HepG2 (cell line): Measurements from ENCODE around the gene RNH1. TPM values are rescaled to one million over a fixed set of nuclear protein-coding genes. Genes with fewer than 3 reads are reported as not detected.

ENCODE experiments used
- AKAP8 ChIP-seq: sonication (generic); formaldehyde crosslinking; IDR thresholded peaks from 2 replicates; pipeline ENCODE4 v1.5.1; 2020; ENCODE audit warnings: mild to moderate bottlenecking, missing genetic modification reagents
- ARID2 ChIP-seq: sonication (generic); formaldehyde crosslinking; IDR thresholded peaks from 2 replicates; pipeline ENCODE4 v1.8.1; 2022; ENCODE audit warnings: mild to moderate bottlenecking, missing genetic modification reagents, borderline replicate concordance
- CBX5 ChIP-seq: sonication (generic); formaldehyde crosslinking; IDR thresholded peaks from 2 replicates; pipeline ENCODE4 v1.4.0; 2020; ENCODE audit warnings: missing genetic modification reagents, borderline replicate concordance
- CHD2 ChIP-seq: IDR thresholded peaks from 2 replicates; pipeline ENCODE4 v1.6.1; 2011; ENCODE audit warnings: low read depth, low read length, improper control_type of control experiment
- ELF4 ChIP-seq: sonication (generic); formaldehyde crosslinking; IDR thresholded peaks from 2 replicates; pipeline ENCODE4 v1.5.0; 2020; ENCODE audit warnings: missing genetic modification reagents, mild to moderate bottlenecking, moderate library complexity, borderline replicate concordance
- HOXA7 ChIP-seq: sonication (generic); formaldehyde crosslinking; IDR thresholded peaks from 2 replicates; pipeline ENCODE4 v1.8.1; 2022; ENCODE audit warnings: mild to moderate bottlenecking, missing genetic modification reagents, moderate library complexity
- IRX3 ChIP-seq: sonication (generic); formaldehyde crosslinking; IDR thresholded peaks from 2 replicates; pipeline ENCODE4 v1.8.1; 2023; ENCODE audit warnings: mild to moderate bottlenecking, low read depth, missing genetic modification reagents, borderline replicate concordance
- JUND ChIP-seq: sonication (generic); formaldehyde crosslinking; IDR thresholded peaks from 2 replicates; pipeline ENCODE4 v1.8.0; 2022; ENCODE audit warnings: mild to moderate bottlenecking, missing genetic modification reagents
- MTF2 ChIP-seq: sonication (generic); formaldehyde crosslinking; IDR thresholded peaks from 2 replicates; pipeline ENCODE4 v1.5.0; 2020; ENCODE audit warnings: missing genetic modification reagents, borderline replicate concordance
- NCOA5 ChIP-seq: sonication (generic); formaldehyde crosslinking; IDR thresholded peaks from 2 replicates; pipeline ENCODE4 v1.4.0; 2020; ENCODE audit warnings: missing genetic modification reagents
- NR2C2 ChIP-seq: sonication (generic); formaldehyde crosslinking; IDR thresholded peaks from 2 replicates; pipeline ENCODE4 v1.4.0; 2020; ENCODE audit warnings: missing genetic modification reagents, mild to moderate bottlenecking, moderate library complexity, borderline replicate concordance
- PITX1 ChIP-seq: sonication (generic); formaldehyde crosslinking; IDR thresholded peaks from 2 replicates; pipeline ENCODE4 v1.5.1; 2020; ENCODE audit warnings: mild to moderate bottlenecking, missing genetic modification reagents
- POLR2AphosphoS5 ChIP-seq: IDR thresholded peaks from 2 replicates; pipeline ENCODE4 v1.6.1; 2012; ENCODE audit warnings: low read depth, low read length
- RARA ChIP-seq: IDR thresholded peaks from 2 replicates; pipeline ENCODE4 v1.6.1; 2016; ENCODE audit warnings: missing genetic modification reagents, missing compliant biosample characterization
- RFXAP ChIP-seq: sonication (generic); formaldehyde crosslinking; IDR thresholded peaks from 2 replicates; pipeline ENCODE4 v1.4.0; 2020; ENCODE audit warnings: missing genetic modification reagents, borderline replicate concordance
- SIN3A ChIP-seq: IDR thresholded peaks from 2 replicates; pipeline ENCODE4 v1.6.1; 2011; ENCODE audit warnings: low read depth, mild to moderate bottlenecking, control low read depth, low read length, borderline replicate concordance
- YEATS4 ChIP-seq: sonication (generic); formaldehyde crosslinking; IDR thresholded peaks from 2 replicates; pipeline ENCODE4 v1.4.0; 2020; ENCODE audit warnings: missing genetic modification reagents, borderline replicate concordance
- ZNF143 ChIP-seq: sonication (generic); formaldehyde crosslinking; IDR thresholded peaks from 2 replicates; pipeline ENCODE4 v1.4.0; 2020; ENCODE audit warnings: missing genetic modification reagents
- ZNF225 ChIP-seq: sonication (generic); formaldehyde crosslinking; IDR thresholded peaks from 2 replicates; pipeline ENCODE4 v1.4.0; 2020; ENCODE audit warnings: mild to moderate bottlenecking, missing genetic modification reagents
- ZNF3 ChIP-seq: IDR thresholded peaks from 2 replicates; pipeline ENCODE4 v1.7.0; 2017; ENCODE audit warnings: inconsistent platforms
- ZNF431 ChIP-seq: sonication (generic); formaldehyde crosslinking; IDR thresholded peaks from 2 replicates; pipeline ENCODE4 v1.9.0; 2022; ENCODE audit warnings: missing genetic modification reagents, low read depth, mild to moderate bottlenecking, borderline replicate concordance
- ZNF547 ChIP-seq: sonication (generic); formaldehyde crosslinking; IDR thresholded peaks from 2 replicates; pipeline ENCODE4 v1.5.1; 2020; ENCODE audit warnings: mild to moderate bottlenecking, missing genetic modification reagents
- ZNF652 ChIP-seq: IDR thresholded peaks from 2 replicates; pipeline ENCODE4 v1.6.1; 2016; ENCODE audit warnings: low read depth, borderline replicate concordance
- ZNF761 ChIP-seq: sonication (generic); formaldehyde crosslinking; conservative IDR thresholded peaks from 2 replicates; pipeline ENCODE4 v1.4.0; 2020; ENCODE audit warnings: mild to moderate bottlenecking, missing genetic modification reagents
- polyA plus RNA-seq, 8 experiments: library from polyadenylated mRNA; depleted of rRNA in 3 of 8; stranded (reverse) in 7 of 8; unstranded in 1 of 8; fragments of >200 nt; fragmentation: Illumina TruSeq in 4 of 8; extraction: Trizol in 4 of 8; gene quantifications; 2 replicates each; pipeline versions ENCODE4 v1.2.1 to v1.2.3, GENCODE V29; 2011 to 2016; ENCODE audit warnings: low read depth in 4 of 8, missing spikeins in 1 of 8, mixed read lengths in 1 of 8; ENCODE audit not compliant: insufficient read depth in 1 of 8
- total RNA-seq, 5 experiments: library from RNA; depleted of rRNA; stranded (reverse); fragments of >200 nt; fragmentation: Illumina TruSeq; extraction: Trizol; gene quantifications; 2 replicates each; pipeline ENCODE4 v1.2.3, GENCODE V29; 2016; ENCODE audit warnings: low read depth in 1 of 5
- TF ChIP-seq, protein P1 (sequence below): sonication (generic); formaldehyde crosslinking; IDR thresholded peaks from 2 replicates; pipeline ENCODE4 v1.8.1; 2022; ENCODE audit warnings: low read depth, mild to moderate bottlenecking, missing genetic modification reagents
- TF ChIP-seq, protein P2 (sequence below): sonication (generic); formaldehyde crosslinking; IDR thresholded peaks from 2 replicates; pipeline ENCODE4 v1.5.0; 2020; ENCODE audit warnings: missing genetic modification reagents, mild to moderate bottlenecking, borderline replicate concordance
- TF ChIP-seq, protein P3 (sequence below): sonication (generic); formaldehyde crosslinking; conservative IDR thresholded peaks from 2 replicates; pipeline ENCODE4 v1.8.0; 2022; ENCODE audit warnings: low read depth, missing genetic modification reagents

Gene RNH1
- total and polyA plus RNA-seq, 2 of the 13 experiments (the other 11 are each of a cell fraction or from before 2014, with no cell fraction given), result 36.0 to 74.1 TPM

DNA sequence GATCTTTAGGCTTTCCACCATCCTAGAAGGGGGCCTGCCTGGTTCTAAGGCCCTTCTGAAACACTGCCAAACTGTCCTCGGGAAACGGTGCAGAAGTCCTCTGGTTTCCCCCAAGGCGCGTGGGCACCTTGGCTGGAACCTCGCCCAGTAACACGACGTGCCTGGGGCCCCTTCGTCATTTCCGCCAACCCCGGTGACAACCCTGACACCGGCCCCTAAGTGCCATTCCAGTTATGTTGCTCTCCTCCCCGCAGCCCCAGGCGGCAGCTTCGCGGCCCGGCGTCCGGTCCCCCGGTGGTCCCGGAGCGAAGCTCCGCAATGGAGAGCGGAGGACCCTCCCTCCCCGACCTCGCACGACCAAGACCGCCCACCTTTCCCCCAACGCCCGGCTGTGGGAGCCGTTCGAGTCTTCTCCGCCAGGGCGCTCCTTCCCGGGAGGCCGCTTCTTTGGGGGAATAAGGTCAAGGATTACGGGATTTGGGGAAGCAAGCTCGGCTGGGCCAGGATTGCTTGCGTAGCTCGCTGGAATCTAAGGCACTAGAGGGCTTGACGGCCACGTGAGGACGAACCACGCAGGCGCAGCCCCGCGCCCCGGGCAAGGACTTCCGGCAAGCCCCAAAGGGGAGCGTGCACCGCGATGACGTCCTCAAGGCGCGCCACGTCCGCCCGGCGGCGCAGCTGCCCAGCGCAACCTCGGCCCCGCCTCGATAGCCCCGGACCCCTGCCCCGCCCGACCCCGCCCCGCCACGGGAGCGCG, 626 bp downstream of the RNH1 start (continued):
- TF ChIP-seq YEATS4, result peak; percentile 98
- TF ChIP-seq CHD2, result no peak
- TF ChIP-seq SIN3A, result peak; percentile 26; the same call in 1 of the 2 replicates
- TF ChIP-seq RFXAP (CRISPR knock-in tag), result no peak; the same call in 1 of the 2 replicates
- 0 out of 2 replicates have a peak, but pooled peaks have one; percentile 71 for TF ChIP-seq MTF2 (CRISPR knock-in tag)
- TF ChIP-seq ZNF652 (CRISPR knock-in tag), result no peak
- TF ChIP-seq POLR2AphosphoS5, result peak; percentile 82
- TF ChIP-seq ZNF3 (CRISPR knock-in tag), result no peak
- TF ChIP-seq ZNF225 (CRISPR knock-in tag), result 0 out of 2 replicates have a peak, but pooled peaks have one; percentile 34
- TF ChIP-seq ZNF547 (CRISPR knock-in tag), result peak; percentile 71; the same call in 1 of the 2 replicates
- TF ChIP-seq CBX5 (CRISPR knock-in tag), result no peak
- TF ChIP-seq, protein P1, sequence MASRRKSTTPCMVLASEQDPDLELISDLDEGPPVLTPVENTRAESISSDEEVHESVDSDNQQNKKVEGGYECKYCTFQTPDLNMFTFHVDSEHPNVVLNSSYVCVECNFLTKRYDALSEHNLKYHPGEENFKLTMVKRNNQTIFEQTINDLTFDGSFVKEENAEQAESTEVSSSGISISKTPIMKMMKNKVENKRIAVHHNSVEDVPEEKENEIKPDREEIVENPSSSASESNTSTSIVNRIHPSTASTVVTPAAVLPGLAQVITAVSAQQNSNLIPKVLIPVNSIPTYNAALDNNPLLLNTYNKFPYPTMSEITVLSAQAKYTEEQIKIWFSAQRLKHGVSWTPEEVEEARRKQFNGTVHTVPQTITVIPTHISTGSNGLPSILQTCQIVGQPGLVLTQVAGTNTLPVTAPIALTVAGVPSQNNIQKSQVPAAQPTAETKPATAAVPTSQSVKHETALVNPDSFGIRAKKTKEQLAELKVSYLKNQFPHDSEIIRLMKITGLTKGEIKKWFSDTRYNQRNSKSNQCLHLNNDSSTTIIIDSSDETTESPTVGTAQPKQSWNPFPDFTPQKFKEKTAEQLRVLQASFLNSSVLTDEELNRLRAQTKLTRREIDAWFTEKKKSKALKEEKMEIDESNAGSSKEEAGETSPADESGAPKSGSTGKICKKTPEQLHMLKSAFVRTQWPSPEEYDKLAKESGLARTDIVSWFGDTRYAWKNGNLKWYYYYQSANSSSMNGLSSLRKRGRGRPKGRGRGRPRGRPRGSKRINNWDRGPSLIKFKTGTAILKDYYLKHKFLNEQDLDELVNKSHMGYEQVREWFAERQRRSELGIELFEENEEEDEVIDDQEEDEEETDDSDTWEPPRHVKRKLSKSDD (CRISPR knock-in tag), result peak; percentile 61; the same call in 1 of the 2 replicates
- TF ChIP-seq NCOA5 (CRISPR knock-in tag), result no peak
- peak; percentile 67 for TF ChIP-seq AKAP8 (CRISPR knock-in tag)
- TF ChIP-seq, protein P2, sequence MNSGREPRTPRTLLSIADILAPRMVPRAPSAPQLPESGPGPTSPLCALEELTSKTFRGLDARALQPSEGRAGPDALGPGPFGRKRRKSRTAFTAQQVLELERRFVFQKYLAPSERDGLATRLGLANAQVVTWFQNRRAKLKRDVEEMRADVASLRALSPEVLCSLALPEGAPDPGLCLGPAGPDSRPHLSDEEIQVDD (CRISPR knock-in tag), result no peak
- no peak; the same call in 1 of the 2 replicates for TF ChIP-seq ZNF761 (CRISPR knock-in tag)
- TF ChIP-seq ARID2 (CRISPR knock-in tag), result peak; percentile 82
- TF ChIP-seq JUND (CRISPR knock-in tag), result 0 out of 2 replicates have a peak, but pooled peaks have one; percentile 11
- peak; percentile 39 for TF ChIP-seq ZNF143 (CRISPR knock-in tag)
- TF ChIP-seq PITX1 (CRISPR knock-in tag), result no peak; the same call in 1 of the 2 replicates
- no peak for TF ChIP-seq ZNF431 (CRISPR knock-in tag)
- no peak for TF ChIP-seq IRX3
- TF ChIP-seq, protein P3, sequence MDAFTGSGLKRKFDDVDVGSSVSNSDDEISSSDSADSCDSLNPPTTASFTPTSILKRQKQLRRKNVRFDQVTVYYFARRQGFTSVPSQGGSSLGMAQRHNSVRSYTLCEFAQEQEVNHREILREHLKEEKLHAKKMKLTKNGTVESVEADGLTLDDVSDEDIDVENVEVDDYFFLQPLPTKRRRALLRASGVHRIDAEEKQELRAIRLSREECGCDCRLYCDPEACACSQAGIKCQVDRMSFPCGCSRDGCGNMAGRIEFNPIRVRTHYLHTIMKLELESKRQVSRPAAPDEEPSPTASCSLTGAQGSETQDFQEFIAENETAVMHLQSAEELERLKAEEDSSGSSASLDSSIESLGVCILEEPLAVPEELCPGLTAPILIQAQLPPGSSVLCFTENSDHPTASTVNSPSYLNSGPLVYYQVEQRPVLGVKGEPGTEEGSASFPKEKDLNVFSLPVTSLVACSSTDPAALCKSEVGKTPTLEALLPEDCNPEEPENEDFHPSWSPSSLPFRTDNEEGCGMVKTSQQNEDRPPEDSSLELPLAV (CRISPR knock-in tag), result no peak
- peak; percentile 80 for TF ChIP-seq NR2C2 (CRISPR knock-in tag)
- TF ChIP-seq ELF4 (CRISPR knock-in tag), result peak; percentile 90; the same call in 1 of the 2 replicates
- TF ChIP-seq HOXA7 (CRISPR knock-in tag), result no peak
- no peak for TF ChIP-seq RARA (CRISPR knock-in tag)
